ENCODE measurements around the gene CROCC. TPM values are rescaled to one million over a fixed set of nuclear protein-coding genes. Genes with fewer than 3 reads are reported as not detected.
"Not testable (repeated sequence)": the region's sequence is repeated elsewhere in the genome, so short reads cannot be mapped to it uniquely, and the experiment has no call there.

The CROCC gene
- total RNA-seq, 1 donor from 2014 or later: 51.5 TPM

DNA sequence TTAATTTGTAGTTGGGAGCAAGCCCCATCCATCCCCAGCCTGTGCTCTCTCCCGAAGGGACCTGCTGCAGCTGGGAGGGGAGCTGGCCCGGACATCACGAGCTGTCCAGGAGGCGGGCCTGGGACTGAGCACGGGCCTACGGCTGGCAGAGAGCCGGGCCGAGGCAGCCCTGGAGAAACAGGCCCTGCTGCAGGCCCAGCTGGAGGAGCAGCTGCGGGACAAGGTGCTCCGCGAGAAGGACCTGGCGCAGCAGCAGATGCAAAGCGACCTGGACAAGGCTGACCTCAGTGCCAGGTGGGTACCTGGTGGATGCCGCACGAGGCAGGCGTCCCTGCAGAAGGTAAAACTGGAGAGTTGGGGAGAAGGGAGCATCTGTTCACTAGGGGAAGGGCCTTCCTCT is 14.8 kb downstream of the CROCC start:
- H3K9me3 Mint-ChIP-seq (ENCODE audit: low read depth); H3K4me3 Mint-ChIP-seq (ENCODE audit: low read depth); DNase-seq (ENCODE audit: low spot score, unreplicated experiment); H3K4me1 Mint-ChIP-seq (ENCODE audit: low read depth); H3K27me3 Mint-ChIP-seq; H3K36me3 Mint-ChIP-seq (ENCODE audit: insufficient read depth); H3K27ac Mint-ChIP-seq: not testable (repeated sequence)

- no peak for DNase-seq (ENCODE audit: low spot score, unreplicated experiment)
- Mint-ChIP-seq H3K36me3 (ENCODE audit: insufficient read depth) (peaks cover 3% of the 10 kb centered on the region), H3K4me3 (ENCODE audit: low read depth) (no peak overlapping the region), H3K27me3 (no peaks in the 10 kb centered on the region), H3K9me3 (ENCODE audit: low read depth) (no peaks in the 10 kb centered on the region), H3K4me1 (ENCODE audit: low read depth) (no peaks in the 10 kb centered on the region), H3K27ac (no peak overlapping the region)
- TF ChIP-seq CTCF (IDR thresholded peaks at IDR 0.05; ENCODE audit: unreplicated experiment): no peak
Observed at GRCh38 chr1:16938351-16939321, 16.9 kb downstream of the CROCC start.

- Mint-ChIP-seq H3K4me3 (ENCODE audit: low read depth) (peak overlapping the region; percentile 26), H3K27ac (peak overlapping the region; percentile 29)
- not testable (repeated sequence) for DNase-seq (ENCODE audit: low spot score, unreplicated experiment); H3K9me3 Mint-ChIP-seq (ENCODE audit: low read depth); H3K36me3 Mint-ChIP-seq (ENCODE audit: insufficient read depth); H3K4me1 Mint-ChIP-seq (ENCODE audit: low read depth); H3K27me3 Mint-ChIP-seq
Observed at GRCh38 chr1:16939386-16940180, 17.9 kb downstream of the CROCC start.

GRCh38 chr1:16944038-16944437 is 22.3 kb downstream of the CROCC start:
- Mint-ChIP-seq H3K4me3 (ENCODE audit: low read depth) (no peak overlapping the region), H3K9me3 (ENCODE audit: low read depth) (no peaks in the 10 kb centered on the region), H3K27me3 (no peaks in the 10 kb centered on the region), H3K27ac (no peak overlapping the region), H3K4me1 (ENCODE audit: low read depth) (no peaks in the 10 kb centered on the region), H3K36me3 (ENCODE audit: insufficient read depth) (peaks cover 3% of the 10 kb centered on the region)
- DNase-seq (ENCODE audit: low spot score, unreplicated experiment): no peak
- TF ChIP-seq CTCF (IDR thresholded peaks at IDR 0.05; ENCODE audit: unreplicated experiment): no peak

GRCh38 chr1:16945512-16945911 is 23.8 kb downstream of the CROCC start:
- not testable (repeated sequence) for H3K27me3 Mint-ChIP-seq; DNase-seq (ENCODE audit: low spot score, unreplicated experiment); H3K9me3 Mint-ChIP-seq (ENCODE audit: low read depth); H3K4me1 Mint-ChIP-seq (ENCODE audit: low read depth); H3K36me3 Mint-ChIP-seq (ENCODE audit: insufficient read depth); H3K4me3 Mint-ChIP-seq (ENCODE audit: low read depth); H3K27ac Mint-ChIP-seq

DNA sequence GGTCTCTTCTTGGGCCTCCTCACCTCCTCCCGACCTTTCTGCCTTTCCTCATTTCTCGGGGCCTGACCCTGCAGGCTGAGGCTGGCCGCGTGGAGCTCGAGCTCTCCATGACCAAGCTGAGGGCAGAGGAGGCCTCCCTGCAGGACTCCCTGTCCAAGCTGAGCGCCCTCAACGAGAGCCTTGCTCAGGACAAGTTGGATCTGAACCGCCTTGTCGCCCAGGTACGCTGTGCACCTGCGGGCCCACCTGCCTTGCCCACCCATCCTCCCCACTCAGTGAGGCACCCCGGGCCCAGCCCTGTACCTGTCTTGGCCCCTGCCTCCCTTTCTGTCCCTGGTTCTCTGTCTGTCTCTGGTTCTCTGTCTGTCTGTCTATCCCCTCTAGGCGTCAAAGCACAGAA is 24.5 kb downstream of the CROCC start:
- H3K9me3 Mint-ChIP-seq (ENCODE audit: low read depth); H3K27me3 Mint-ChIP-seq; H3K4me3 Mint-ChIP-seq (ENCODE audit: low read depth); H3K4me1 Mint-ChIP-seq (ENCODE audit: low read depth); H3K36me3 Mint-ChIP-seq (ENCODE audit: insufficient read depth); DNase-seq (ENCODE audit: low spot score, unreplicated experiment); H3K27ac Mint-ChIP-seq: not testable (repeated sequence)

DNA sequence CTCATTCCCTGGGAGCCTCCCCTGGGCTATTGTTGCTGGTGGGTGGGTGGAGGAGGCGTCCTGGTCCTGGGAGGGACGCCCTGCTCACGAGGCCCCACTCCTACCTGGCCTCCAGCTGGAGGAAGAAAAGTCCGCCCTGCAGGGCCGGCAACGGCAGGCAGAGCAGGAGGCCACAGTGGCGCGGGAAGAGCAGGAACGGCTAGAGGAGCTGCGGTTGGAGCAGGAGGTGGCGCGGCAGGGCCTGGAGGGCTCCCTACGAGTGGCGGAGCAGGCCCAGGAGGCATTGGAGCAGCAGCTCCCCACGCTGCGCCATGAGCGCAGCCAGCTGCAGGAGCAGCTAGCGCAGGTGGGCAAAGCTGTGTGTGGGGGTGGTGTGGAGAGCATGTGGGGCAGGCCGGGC is 24.9 kb downstream of the CROCC start:
- H3K9me3 Mint-ChIP-seq (ENCODE audit: low read depth): no peaks in the 10 kb centered on the region
- no peak for TF ChIP-seq CTCF (IDR thresholded peaks at IDR 0.05; ENCODE audit: unreplicated experiment)
- DNase-seq (ENCODE audit: low spot score, unreplicated experiment): no peak
- no peaks in the 10 kb centered on the region for H3K4me1 Mint-ChIP-seq (ENCODE audit: low read depth)
- no peak overlapping the region for H3K27ac Mint-ChIP-seq
- no peak overlapping the region for H3K4me3 Mint-ChIP-seq (ENCODE audit: low read depth)
- peaks cover 3% of the 10 kb centered on the region for H3K36me3 Mint-ChIP-seq (ENCODE audit: insufficient read depth)
- no peaks in the 10 kb centered on the region for H3K27me3 Mint-ChIP-seq

- not testable (repeated sequence) for H3K36me3 Mint-ChIP-seq (ENCODE audit: insufficient read depth); H3K4me1 Mint-ChIP-seq (ENCODE audit: low read depth); H3K9me3 Mint-ChIP-seq (ENCODE audit: low read depth); DNase-seq (ENCODE audit: low spot score, unreplicated experiment); H3K27me3 Mint-ChIP-seq; H3K27ac Mint-ChIP-seq; H3K4me3 Mint-ChIP-seq (ENCODE audit: low read depth)
Observed at GRCh38 chr1:16948282-16948891, 26.7 kb downstream of the CROCC start.

GRCh38 chr1:16949026-16949425 is 27.3 kb downstream of the CROCC start:
- H3K4me3 Mint-ChIP-seq (ENCODE audit: low read depth); H3K4me1 Mint-ChIP-seq (ENCODE audit: low read depth); H3K27ac Mint-ChIP-seq; H3K27me3 Mint-ChIP-seq; DNase-seq (ENCODE audit: low spot score, unreplicated experiment); H3K36me3 Mint-ChIP-seq (ENCODE audit: insufficient read depth); H3K9me3 Mint-ChIP-seq (ENCODE audit: low read depth): not testable (repeated sequence)
